ENCODE data around the gene UGT1A7.

UGT1A7 gene

GRCh38 chr2:233807966-233808935, 126.5 kb downstream of the UGT1A7 start:
- DNase-seq: no peak
- in situ Hi-C loops (cut with MboI; ENCODE audit: low pct_unique_long_range_greater_than_20kb, low sequenced_read_pairs): no loop called here

- DNase-seq: no peak
- in situ Hi-C loops (cut with MboI; ENCODE audit: low pct_unique_long_range_greater_than_20kb, low sequenced_read_pairs): no loop called here
Observed at GRCh38 chr2:233810385-233810784, 128.7 kb downstream of the UGT1A7 start.

GRCh38 chr2:233811087-233811486, 129.4 kb downstream of the UGT1A7 start:
- no peak for DNase-seq
- in situ Hi-C loops (cut with MboI; ENCODE audit: low pct_unique_long_range_greater_than_20kb, low sequenced_read_pairs): no loop called here

DNA sequence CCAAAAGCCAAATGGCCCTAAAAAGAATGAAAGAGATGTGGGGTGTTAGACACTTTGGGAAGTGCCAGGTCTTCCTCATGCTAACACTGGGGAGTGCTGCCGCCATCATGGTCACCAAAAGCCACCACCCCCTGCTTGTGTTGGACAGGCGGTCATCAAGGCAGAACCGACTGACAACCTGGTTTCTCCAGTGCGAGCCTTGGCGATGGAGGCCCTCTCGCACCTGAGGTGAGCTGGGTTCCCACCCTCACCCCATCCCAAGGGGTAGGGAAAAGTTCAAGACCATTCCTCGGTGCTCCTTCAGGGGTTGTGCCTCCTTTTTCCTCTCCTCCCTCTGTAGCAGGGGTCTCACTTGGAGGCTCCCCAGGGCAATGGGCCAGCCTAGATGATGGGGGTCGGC, 130.0 kb downstream of the UGT1A7 start:
- no peak for DNase-seq
- in situ Hi-C loops (cut with MboI; ENCODE audit: low pct_unique_long_range_greater_than_20kb, low sequenced_read_pairs): no loop called here

DNA sequence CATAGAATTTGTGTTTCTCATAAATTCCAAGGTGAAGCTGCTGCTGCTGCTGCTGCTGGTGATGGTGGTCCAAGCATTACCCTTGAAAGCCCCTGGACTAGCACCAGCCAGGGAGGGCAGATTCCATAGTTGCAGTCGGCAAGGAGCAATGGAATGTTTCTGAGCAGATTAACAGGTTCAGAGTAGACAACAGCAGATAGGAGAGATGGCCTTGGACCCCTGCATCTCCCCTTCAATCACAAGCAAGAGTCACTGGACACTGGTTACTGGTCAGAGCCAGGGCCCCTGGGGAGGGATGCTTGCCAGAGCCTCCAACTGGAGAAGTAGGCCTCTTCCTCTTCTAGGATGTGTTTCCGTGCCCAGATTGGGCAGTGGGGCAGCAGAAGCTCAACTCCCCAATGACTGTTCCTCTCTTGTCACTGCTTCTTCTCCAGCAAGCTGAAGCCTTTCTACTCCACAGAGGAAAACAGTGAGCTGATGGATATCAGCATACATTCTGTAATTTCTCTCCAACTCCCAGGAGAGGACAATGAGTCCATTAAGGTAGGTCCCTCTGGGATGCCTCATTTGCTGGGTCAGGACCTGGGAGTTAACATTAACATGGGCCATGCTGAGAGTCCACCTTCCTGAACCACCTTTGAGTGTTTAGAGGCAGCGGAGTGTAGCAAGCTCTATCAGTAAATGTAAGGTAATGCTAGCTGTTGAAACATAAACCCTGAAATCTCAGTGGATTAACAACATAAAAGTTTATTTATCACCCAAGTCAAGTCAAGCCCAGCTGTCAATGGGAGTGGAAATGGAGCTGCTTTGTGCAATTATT, 131.7 kb downstream of the UGT1A7 start:
- no peak for DNase-seq
- in situ Hi-C loops (cut with MboI; ENCODE audit: low pct_unique_long_range_greater_than_20kb, low sequenced_read_pairs): no loop called here

DNA sequence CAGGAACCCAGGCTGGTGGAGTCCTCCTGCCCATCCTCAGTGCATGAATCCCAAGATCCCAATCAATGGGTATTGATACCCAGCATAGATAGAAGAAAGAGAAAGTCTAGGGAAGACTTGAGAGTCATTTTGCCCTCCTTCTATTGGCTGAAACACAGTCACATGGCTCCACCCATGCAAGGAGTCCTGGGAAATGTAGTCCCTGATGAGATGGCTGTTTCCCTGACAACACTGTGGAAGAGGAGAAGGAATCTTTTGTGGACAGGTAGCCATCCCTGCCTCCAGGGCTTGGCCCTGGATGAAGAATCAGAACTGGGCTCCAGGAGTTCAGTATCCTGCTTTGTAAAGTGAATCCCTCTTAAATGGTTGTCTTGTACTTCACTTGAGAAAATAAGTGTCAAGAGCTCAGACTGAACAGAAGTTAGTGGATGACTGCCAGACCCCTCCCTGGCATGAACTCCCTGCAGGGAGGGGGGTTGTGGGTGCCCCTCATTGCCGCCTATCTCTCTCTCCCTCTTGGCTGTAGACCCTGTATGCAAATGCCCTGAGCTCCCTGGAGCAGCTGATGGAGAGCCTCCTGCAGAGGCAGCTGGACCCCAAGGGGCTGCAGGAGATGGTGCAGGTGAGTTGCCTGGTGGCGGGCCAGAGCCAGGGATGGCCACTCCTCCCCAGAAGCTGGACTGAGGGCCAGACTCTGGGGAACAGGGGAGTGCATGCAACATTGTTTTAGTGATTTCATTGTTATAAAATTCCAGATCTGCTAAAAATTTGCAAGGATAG, 132.5 kb downstream of the UGT1A7 start:
- DNase-seq: no peak
- in situ Hi-C loops (cut with MboI; ENCODE audit: low pct_unique_long_range_greater_than_20kb, low sequenced_read_pairs): no loop called here

DNA sequence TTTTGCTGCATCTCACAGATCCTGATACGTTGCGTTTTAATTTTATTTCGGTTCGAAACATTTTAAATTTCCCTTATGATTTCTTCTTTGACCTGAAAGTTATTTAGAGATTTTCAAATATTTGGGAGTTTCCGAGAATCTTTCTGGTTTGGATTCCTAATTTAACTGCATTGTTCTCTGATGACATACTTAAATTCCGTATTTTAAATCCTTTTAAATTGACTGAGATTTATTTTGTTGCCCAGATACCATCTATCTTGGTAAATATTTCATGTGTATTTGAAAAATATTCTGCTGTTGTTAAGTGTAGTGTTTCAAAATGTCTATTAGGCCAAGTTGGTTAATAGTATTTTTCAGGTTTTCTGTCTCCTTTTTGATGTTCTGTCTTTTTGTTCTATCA, 134.2 kb downstream of the UGT1A7 start:
- in situ Hi-C loops (cut with MboI; ENCODE audit: low pct_unique_long_range_greater_than_20kb, low sequenced_read_pairs): no loop called here
- DNase-seq: no peak

- in situ Hi-C loops (cut with MboI; ENCODE audit: low pct_unique_long_range_greater_than_20kb, low sequenced_read_pairs): no loop called here
- DNase-seq: no peak
Observed at GRCh38 chr2:233816334-233816733, 134.6 kb downstream of the UGT1A7 start.

DNA sequence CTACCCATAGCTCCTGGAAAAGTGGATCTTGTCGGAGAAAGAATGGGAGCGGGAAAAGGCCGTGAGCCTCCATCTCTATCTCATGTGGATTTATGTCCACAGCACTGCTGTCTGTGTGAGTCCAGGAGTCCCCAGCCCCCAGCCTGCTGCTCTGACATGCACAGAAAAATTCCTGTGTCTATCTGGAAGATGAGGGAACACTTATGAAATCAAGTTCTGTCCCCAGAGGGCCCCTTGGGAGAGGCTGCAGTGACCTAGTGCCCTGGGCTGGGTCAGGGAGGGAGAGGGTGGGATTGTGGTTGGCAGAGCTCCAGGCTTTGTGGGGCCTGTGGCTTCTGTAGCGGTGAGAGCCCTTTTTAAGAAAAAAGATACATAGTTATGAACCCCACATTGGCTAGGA, 135.1 kb downstream of the UGT1A7 start:
- no peak for DNase-seq

GRCh38 chr2:233817361-233817911, 135.7 kb downstream of the UGT1A7 start:
- DNase-seq: no peak
- in situ Hi-C loops (cut with MboI; ENCODE audit: low pct_unique_long_range_greater_than_20kb, low sequenced_read_pairs): no loop called here

More for the DNA sequence above, 135.1 kb downstream of the UGT1A7 start:
- in situ Hi-C loops (cut with MboI; ENCODE audit: low pct_unique_long_range_greater_than_20kb, low sequenced_read_pairs): no loop called here

DNA sequence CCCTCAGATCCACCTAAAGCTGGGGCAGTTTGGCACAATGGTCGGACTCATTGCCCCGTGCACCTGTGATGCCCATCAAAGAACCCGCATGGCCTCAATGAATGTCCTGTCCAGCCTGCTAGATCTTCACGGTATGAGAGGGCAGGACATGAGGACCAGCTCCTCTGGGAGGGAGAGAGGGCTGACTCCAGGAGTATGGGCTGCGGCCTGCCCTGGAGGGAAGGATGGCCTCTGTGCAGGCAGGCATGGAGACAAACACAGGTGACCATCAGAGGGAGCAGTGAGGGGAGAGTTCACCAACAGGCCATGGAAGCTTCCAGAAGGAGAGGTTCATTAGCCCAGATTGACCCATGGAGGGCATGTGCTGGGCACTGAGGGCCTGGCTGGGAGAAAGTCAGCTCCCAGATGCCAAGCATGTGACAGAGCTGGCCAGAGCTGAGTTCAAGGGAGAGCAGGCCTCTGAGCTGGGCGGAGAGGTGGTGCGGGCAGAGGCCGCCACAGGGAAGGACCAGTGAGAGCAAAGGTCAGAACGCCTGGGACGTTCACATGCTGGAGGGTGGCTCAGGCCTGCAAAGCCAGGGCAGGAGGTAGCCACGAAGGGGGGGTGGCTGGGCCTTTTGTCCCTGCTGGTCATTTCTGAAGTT, 136.4 kb downstream of the UGT1A7 start:
- in situ Hi-C loops (cut with MboI; ENCODE audit: low pct_unique_long_range_greater_than_20kb, low sequenced_read_pairs): no loop called here

DNA sequence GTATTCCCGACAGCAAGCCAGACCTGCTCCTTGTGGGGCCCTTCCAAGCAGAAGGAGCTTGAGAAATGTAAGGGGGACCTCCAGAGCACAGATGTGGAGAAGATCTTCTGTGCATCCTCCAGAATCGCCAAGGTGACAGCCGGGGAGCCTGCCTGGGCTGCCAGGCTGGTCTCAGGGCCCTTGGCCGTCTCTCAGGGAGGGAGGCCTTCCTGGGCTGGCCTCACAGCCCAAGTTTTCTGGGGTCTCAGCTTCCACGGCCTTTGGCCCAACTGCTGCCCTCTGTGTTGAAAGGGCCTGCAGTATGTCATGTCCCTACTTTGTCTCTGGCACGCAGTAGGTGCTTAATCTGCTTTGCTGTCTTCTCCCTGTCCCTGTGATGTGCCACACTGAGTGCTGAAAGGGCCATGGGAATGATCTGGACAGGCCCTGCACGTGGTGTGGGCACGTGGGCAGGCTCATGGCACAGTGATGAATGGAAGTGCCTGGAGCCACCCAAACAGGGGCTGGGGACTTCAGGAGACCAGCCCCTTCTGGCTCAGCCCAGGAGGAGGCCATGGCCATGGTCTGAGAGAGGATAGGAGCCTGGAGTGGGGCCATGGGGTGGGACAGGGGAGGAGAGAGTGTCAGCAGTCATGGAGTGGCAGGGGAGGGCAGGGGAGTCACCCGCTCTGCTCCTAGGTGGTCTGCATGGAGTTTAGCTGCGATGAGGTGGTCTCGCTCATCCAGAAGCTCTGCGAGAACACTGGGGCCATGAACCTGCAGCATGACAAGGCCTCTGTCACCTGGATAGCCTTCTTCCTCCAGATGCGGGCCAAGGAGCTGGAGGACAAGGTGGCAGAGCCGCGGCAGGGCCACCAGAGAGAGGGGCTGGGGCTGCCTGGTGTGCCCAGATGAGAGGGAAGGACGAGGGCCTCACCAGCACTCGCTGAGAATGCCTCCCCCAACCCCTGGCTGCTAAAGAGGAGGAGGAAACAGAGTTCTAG, 137.2 kb downstream of the UGT1A7 start:
- in situ Hi-C loops (cut with MboI; ENCODE audit: low pct_unique_long_range_greater_than_20kb, low sequenced_read_pairs): no loop called here
- no peak for DNase-seq

More for the DNA sequence above, 136.4 kb downstream of the UGT1A7 start:
- no peak for DNase-seq

DNA sequence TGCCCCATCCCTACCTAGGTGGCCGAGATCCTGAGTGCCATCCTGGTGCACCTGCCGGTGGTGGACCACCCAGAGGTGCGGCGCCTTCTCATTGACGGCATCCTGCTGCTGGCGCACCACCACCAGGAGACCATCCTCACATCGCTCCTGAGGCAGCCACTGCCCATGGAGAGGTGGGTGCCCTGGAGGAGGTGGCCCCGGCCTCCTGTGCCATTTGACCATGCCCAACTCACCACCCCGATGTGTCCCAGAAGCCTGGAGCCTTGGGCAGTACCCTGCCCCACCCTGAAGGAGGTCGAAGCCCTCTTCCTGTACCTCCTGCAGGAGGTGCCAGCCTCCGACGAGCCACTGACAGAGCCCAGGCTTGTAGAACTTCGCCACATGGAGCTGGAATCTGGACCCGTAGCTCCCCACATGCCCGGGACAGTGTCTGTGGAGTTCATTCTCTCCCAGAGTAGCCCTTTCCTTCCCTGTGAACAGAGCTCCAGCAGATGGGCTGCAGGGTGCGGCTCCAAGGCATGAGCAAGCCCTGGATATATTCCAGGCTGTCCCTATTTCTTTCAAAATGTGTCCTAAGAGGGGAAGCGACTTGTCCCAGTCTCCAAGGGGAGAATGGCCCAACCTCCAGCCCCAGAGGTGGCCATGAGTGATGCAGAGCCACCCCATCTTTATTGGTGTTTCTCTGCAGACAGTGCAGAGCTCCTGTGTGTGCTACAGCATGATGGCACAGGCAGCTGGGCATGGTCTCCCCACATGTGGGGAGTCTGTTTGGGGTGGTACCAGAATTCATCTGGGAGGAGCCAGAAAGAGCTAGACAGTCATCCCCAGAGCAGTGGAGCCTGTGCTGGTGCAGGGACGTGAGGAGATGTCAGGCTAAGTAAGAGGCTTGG, 138.4 kb downstream of the UGT1A7 start:
- in situ Hi-C loops (cut with MboI; ENCODE audit: low pct_unique_long_range_greater_than_20kb, low sequenced_read_pairs): no loop called here
- DNase-seq: no peak

GRCh38 chr2:233820774-233821105, 139.0 kb downstream of the UGT1A7 start:
- no peak for DNase-seq
- in situ Hi-C loops (cut with MboI; ENCODE audit: low pct_unique_long_range_greater_than_20kb, low sequenced_read_pairs): no loop called here

GRCh38 chr2:233821196-233821595, 139.5 kb downstream of the UGT1A7 start:
- DNase-seq: no peak
- in situ Hi-C loops (cut with MboI; ENCODE audit: low pct_unique_long_range_greater_than_20kb, low sequenced_read_pairs): no loop called here

DNA sequence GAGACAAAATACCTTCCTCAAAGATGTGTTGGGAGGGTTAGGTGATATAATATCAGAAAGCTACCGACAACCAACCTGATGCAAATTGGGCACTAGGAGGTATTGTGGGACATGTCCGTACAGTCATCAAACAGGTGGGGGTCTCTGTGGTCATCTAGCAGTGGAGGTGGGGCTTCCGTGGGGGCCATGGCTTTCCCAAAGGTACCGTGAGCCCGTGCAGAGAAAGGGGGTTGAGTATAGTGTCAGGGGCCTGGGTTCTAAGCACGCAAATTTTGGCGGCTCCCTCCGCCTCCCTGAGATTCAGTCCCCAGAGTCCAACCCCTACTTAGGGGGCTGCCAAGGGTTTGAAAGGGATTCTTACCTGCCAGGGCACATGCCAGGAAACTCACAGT, 140.0 kb downstream of the UGT1A7 start:
- no peak for DNase-seq
- in situ Hi-C loops (cut with MboI; ENCODE audit: low pct_unique_long_range_greater_than_20kb, low sequenced_read_pairs): no loop called here
